ENCODE data around the gene TUSC2. TPM values are rescaled to one million over a fixed set of nuclear protein-coding genes. Genes with fewer than 3 reads are reported as not detected.

The TUSC2 gene
- total and polyA plus RNA-seq, 10 of the 15 experiments (the other 5 are each of a cell fraction or from before 2014, with no cell fraction given), result 4.0 to 73.8 (median 34.3) TPM

DNA sequence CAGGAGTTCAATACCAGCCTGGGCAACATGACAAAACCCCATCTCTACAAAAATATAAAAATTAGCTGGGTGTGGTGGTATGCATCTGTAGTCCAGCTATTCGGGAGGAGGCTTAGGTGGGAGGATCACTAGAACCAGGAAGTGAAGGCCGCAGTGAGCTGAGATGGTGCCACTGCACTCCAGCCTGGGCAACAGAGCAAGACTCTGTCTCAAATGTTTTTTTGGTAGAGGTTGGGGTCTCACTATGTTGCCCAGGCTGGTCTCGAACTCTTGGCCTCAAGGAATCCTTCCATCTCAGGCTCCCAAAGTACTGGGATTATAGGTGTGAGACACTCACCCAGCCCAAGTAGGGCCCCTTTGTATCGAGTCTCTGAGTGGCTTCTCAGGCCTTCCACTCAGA is 33.9 kb downstream of the TUSC2 start:
- H3K4me2 ChIP-seq (ENCODE audit: control insufficient read depth, insufficient read depth), result no peak overlapping the region
- POLR2A ChIA-PET, result no interaction called here
- H3K27ac ChIP-seq (ENCODE audit: control insufficient read depth, insufficient read depth), result no peak overlapping the region
- ATAC-seq, result no peak
- 80% methylated on average over 4 of the region's 4 CpGs for WGBS (ENCODE audit: insufficient coverage, insufficient replicate concordance, low lambda C conversion rate, missing lambda C conversion rate)
- no peaks in the 10 kb centered on the region for H3K9me3 ChIP-seq (replicated peaks; ENCODE audit: control insufficient read depth, insufficient read depth, low read length)
- H4K20me1 ChIP-seq (ENCODE audit: control insufficient read depth, insufficient read depth), result no peaks in the 10 kb centered on the region
- no peak for TF ChIP-seq RELA (IDR thresholded peaks at IDR 0.05; ENCODE audit: borderline replicate concordance, partially characterized antibody)
- DNase-seq (ENCODE audit: low read depth, low spot score), result no peak
- CTCF ChIA-PET, result no interaction called here
- H2AFZ ChIP-seq (ENCODE audit: control insufficient read depth, low read depth, low read length), result no peak overlapping the region
- no peak overlapping the region for H3K4me3 ChIP-seq
- peaks cover 21% of the 10 kb centered on the region for H3K79me2 ChIP-seq (ENCODE audit: control insufficient read depth, insufficient read depth, low read length)
- H3K9ac ChIP-seq (ENCODE audit: control insufficient read depth, insufficient read depth, low read length), result no peak overlapping the region
- FAIRE-seq, result no peak
- no peaks in the 10 kb centered on the region for H3K27me3 ChIP-seq (replicated peaks in 1 of 2; ENCODE audit: control insufficient read depth in 2 of 2, insufficient read depth in 2 of 2, low read length in 1 of 2)
- no TSS peak for BruUV-seq (replicated peaks)
- RAD21 ChIA-PET (ENCODE audit: unreplicated experiment), result no interaction called here
- in situ Hi-C loops (cut with MboI) (no loop called here), intact Hi-C loops (cut with micrococcal nuclease; ENCODE audit: unreplicated experiment) (no loop called here)
- SMC1A ChIA-PET (ENCODE audit: uncharacterized antibody, unreplicated experiment), result no interaction called here
- peaks cover 7% of the 10 kb centered on the region for H3K4me1 ChIP-seq (ENCODE audit: control insufficient read depth, insufficient read depth, low read length)
- H3K36me3 ChIP-seq (ENCODE audit: control insufficient read depth in 2 of 2, insufficient read depth in 2 of 2, low read length in 1 of 2), result peaks cover 0 to 11% of the 10 kb centered on the region in 2 experiments; a peak in 2 of 4 replicates

DNA sequence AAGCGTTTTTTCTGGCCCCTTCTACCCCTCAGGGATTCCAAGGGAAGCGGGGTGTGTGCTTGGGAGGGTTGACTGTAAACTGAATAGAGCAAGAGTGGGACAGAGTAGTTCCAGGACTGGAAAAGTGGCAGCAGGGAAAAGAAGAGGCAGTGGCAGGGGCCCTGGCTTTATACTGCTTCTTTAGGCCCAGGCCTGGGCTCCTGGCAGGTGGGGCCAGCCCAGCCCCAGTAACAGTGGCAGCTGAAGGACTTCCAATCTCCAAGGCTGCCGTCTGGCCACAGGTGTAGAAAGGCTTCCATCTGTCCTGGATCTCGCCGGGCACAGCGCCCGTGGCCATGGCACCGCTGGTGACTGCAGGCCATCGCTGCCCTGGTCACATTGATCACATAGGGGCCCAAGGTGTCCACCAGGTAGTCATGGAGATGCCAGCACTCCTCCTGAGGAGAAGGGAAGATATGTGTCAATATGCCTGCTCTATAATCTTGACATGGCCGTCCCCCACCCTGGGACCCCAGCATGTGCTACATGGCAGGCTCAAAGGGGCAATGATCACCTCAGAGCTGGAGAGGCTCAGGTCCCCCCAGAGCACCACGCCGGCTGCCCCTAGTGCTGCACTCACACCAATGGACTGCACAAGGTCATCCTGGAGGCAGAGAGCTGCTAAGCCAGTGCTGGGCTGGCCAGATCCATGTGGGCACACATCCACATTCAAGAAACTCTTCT is 34.8 kb downstream of the TUSC2 start:
- in situ Hi-C loops (cut with MboI), result no loop called here
- DNase-seq (ENCODE audit: low read depth, low spot score), result no peak
- ChIA-PET CTCF (interaction anchor here (0.8 to 2.5 kb wide), 5 partner anchors 31 to 953 kb away, joined by 3 to 8 read pairs (median 6); no protein-coding TSS in a partner anchor), SMC1A (ENCODE audit: uncharacterized antibody, unreplicated experiment) (no interaction called here), RAD21 (ENCODE audit: unreplicated experiment) (interaction anchor here (0.6 kb wide), 1 partner anchor 57 kb away, joined by 3 read pairs; the partner anchor contains the start of gene GNAI2), POLR2A (interaction anchor here (0.6 to 2.1 kb wide), 4 partner anchors 26 to 59 kb away, joined by 3 to 11 read pairs (median 4); partner anchors contain the start of genes CYB561D2 and NPRL2)
- H3K27ac ChIP-seq (ENCODE audit: control insufficient read depth, insufficient read depth), result peak overlapping the region; percentile 66
- peak overlapping the region; percentile 64 for H3K9ac ChIP-seq (ENCODE audit: control insufficient read depth, insufficient read depth, low read length)
- H2AFZ ChIP-seq (ENCODE audit: control insufficient read depth, low read depth, low read length), result peak overlapping the region; percentile 78
- no peak for FAIRE-seq
- peak overlapping the region; percentile 62 for H3K4me3 ChIP-seq
- H3K36me3 ChIP-seq (ENCODE audit: control insufficient read depth in 2 of 2, insufficient read depth in 2 of 2, low read length in 1 of 2), result peaks cover 0 to 20% of the 10 kb centered on the region in 2 experiments; a peak in 3 of 4 replicates
- BruUV-seq (replicated peaks), result no TSS peak
- peaks cover 21% of the 10 kb centered on the region for H3K79me2 ChIP-seq (ENCODE audit: control insufficient read depth, insufficient read depth, low read length)
- no peaks in the 10 kb centered on the region for H3K9me3 ChIP-seq (replicated peaks; ENCODE audit: control insufficient read depth, insufficient read depth, low read length)
- H4K20me1 ChIP-seq (ENCODE audit: control insufficient read depth, insufficient read depth), result no peaks in the 10 kb centered on the region
- peak overlapping the region; percentile 89 for H3K4me2 ChIP-seq (ENCODE audit: control insufficient read depth, insufficient read depth)
- H3K27me3 ChIP-seq (replicated peaks in 1 of 2; ENCODE audit: control insufficient read depth in 2 of 2, insufficient read depth in 2 of 2, low read length in 1 of 2), result no peaks in the 10 kb centered on the region
- intact Hi-C loops (cut with micrococcal nuclease; ENCODE audit: unreplicated experiment), result no loop called here
- no peak for ATAC-seq
- 79% methylated on average over 12 of the region's 12 CpGs for WGBS (ENCODE audit: insufficient coverage, insufficient replicate concordance, low lambda C conversion rate, missing lambda C conversion rate)
- peaks cover 6% of the 10 kb centered on the region for H3K4me1 ChIP-seq (ENCODE audit: control insufficient read depth, insufficient read depth, low read length)
- TF ChIP-seq, protein P1, sequence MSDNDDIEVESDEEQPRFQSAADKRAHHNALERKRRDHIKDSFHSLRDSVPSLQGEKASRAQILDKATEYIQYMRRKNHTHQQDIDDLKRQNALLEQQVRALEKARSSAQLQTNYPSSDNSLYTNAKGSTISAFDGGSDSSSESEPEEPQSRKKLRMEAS (IDR thresholded peaks at IDR 0.05; ENCODE audit: low read depth, low read length), result no peak
- TF ChIP-seq TAF1 (IDR thresholded peaks at IDR 0.05; ENCODE audit: borderline replicate concordance, low read depth, low read length) (no peak), ATF7 (IDR thresholded peaks at IDR 0.05; ENCODE audit: low read depth) (no peak), GABPA (IDR thresholded peaks at IDR 0.05; ENCODE audit: low read depth) (no peak), ZNF274 (IDR thresholded peaks at IDR 0.05; ENCODE audit: insufficient read depth, insufficient read length) (no peak), NR2F1 (conservative IDR thresholded peaks at IDR 0.05) (no peak), POU2F2 (IDR thresholded peaks at IDR 0.05; ENCODE audit: borderline replicate concordance, low read depth, low read length) (no peak)
- TF ChIP-seq, protein P2, sequence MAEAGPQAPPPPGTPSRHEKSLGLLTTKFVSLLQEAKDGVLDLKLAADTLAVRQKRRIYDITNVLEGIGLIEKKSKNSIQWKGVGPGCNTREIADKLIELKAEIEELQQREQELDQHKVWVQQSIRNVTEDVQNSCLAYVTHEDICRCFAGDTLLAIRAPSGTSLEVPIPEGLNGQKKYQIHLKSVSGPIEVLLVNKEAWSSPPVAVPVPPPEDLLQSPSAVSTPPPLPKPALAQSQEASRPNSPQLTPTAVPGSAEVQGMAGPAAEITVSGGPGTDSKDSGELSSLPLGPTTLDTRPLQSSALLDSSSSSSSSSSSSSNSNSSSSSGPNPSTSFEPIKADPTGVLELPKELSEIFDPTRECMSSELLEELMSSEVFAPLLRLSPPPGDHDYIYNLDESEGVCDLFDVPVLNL (IDR thresholded peaks at IDR 0.05; ENCODE audit: low read depth, low read length), result no peak
- TF ChIP-seq, protein P3, sequence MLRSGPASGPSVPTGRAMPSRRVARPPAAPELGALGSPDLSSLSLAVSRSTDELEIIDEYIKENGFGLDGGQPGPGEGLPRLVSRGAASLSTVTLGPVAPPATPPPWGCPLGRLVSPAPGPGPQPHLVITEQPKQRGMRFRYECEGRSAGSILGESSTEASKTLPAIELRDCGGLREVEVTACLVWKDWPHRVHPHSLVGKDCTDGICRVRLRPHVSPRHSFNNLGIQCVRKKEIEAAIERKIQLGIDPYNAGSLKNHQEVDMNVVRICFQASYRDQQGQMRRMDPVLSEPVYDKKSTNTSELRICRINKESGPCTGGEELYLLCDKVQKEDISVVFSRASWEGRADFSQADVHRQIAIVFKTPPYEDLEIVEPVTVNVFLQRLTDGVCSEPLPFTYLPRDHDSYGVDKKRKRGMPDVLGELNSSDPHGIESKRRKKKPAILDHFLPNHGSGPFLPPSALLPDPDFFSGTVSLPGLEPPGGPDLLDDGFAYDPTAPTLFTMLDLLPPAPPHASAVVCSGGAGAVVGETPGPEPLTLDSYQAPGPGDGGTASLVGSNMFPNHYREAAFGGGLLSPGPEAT (IDR thresholded peaks at IDR 0.05; ENCODE audit: low read depth), result no peak
- TF ChIP-seq, protein P4, sequence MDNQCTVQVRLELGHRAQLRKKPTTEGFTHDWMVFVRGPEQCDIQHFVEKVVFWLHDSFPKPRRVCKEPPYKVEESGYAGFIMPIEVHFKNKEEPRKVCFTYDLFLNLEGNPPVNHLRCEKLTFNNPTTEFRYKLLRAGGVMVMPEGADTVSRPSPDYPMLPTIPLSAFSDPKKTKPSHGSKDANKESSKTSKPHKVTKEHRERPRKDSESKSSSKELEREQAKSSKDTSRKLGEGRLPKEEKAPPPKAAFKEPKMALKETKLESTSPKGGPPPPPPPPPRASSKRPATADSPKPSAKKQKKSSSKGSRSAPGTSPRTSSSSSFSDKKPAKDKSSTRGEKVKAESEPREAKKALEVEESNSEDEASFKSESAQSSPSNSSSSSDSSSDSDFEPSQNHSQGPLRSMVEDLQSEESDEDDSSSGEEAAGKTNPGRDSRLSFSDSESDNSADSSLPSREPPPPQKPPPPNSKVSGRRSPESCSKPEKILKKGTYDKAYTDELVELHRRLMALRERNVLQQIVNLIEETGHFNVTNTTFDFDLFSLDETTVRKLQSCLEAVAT (IDR thresholded peaks at IDR 0.05), result no peak
